ENCODE measurements around the gene PODXL2. TPM values are rescaled to one million over a fixed set of nuclear protein-coding genes. Genes with fewer than 3 reads are reported as not detected.

PODXL2 gene
- polyA plus RNA-seq, 1 donor (not counting 4 experiments of a cell fraction or from before 2014, with no cell fraction given): 1.6 TPM

DNA sequence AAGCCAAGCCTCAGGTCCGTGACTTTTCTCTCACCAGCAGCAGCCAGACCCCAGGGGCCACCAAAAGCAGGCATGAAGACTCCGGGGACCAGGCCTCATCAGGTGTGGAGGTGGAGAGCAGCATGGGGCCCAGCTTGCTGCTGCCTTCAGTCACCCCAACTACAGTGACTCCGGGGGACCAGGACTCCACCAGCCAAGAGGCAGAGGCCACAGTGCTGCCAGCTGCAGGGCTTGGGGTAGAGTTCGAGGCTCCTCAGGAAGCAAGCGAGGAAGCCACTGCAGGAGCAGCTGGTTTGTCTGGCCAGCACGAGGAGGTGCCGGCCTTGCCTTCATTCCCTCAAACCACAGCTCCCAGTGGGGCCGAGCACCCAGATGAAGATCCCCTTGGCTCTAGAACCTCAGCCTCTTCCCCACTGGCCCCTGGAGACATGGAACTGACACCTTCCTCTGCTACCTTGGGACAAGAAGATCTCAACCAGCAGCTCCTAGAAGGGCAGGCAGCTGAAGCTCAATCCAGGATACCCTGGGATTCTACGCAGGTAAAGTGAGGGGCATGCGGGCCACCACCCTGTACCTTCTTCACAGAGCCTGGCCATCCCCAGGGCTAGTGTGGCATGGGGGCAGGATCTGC, 31.8 kb downstream of the PODXL2 start:
- TF ChIP-seq, protein P1, sequence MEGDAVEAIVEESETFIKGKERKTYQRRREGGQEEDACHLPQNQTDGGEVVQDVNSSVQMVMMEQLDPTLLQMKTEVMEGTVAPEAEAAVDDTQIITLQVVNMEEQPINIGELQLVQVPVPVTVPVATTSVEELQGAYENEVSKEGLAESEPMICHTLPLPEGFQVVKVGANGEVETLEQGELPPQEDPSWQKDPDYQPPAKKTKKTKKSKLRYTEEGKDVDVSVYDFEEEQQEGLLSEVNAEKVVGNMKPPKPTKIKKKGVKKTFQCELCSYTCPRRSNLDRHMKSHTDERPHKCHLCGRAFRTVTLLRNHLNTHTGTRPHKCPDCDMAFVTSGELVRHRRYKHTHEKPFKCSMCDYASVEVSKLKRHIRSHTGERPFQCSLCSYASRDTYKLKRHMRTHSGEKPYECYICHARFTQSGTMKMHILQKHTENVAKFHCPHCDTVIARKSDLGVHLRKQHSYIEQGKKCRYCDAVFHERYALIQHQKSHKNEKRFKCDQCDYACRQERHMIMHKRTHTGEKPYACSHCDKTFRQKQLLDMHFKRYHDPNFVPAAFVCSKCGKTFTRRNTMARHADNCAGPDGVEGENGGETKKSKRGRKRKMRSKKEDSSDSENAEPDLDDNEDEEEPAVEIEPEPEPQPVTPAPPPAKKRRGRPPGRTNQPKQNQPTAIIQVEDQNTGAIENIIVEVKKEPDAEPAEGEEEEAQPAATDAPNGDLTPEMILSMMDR (optimal IDR thresholded peaks at IDR 0.05 in 1 of 3, IDR thresholded peaks at IDR 0.05 in 1 of 3, conservative IDR thresholded peaks at IDR 0.05 in 1 of 3; ENCODE audit: extremely low read depth in 1 of 3, insufficient read depth in 2 of 3, low read length in 3 of 3): no peak
- no peak for TF ChIP-seq EZH2 (IDR thresholded peaks at IDR 0.05; ENCODE audit: low read length)
- no peaks in the 10 kb centered on the region for H3K36me3 ChIP-seq (ENCODE audit: control insufficient read depth in 2 of 2, extremely low read depth in 1 of 2, insufficient read depth in 2 of 2, low read length in 2 of 2)
- H3K27ac ChIP-seq (ENCODE audit: control insufficient read depth, insufficient read depth, low read length): no peak overlapping the region
- no peaks in the 10 kb centered on the region for H3K27me3 ChIP-seq (ENCODE audit: control insufficient read depth, extremely low read depth, insufficient read depth, low read length)
- no peak overlapping the region for H3K9ac ChIP-seq (ENCODE audit: control insufficient read depth, extremely low read depth, insufficient read depth, low read length)
- H3K4me2 ChIP-seq (ENCODE audit: control insufficient read depth, extremely low read depth, insufficient read depth, low read depth, low read length): no peak overlapping the region
- no peaks in the 10 kb centered on the region for H3K9me1 ChIP-seq (ENCODE audit: control insufficient read depth, extremely low read depth, insufficient read depth, low read length)
- FAIRE-seq: no peak
- H2AFZ ChIP-seq (ENCODE audit: control insufficient read depth, low read length): no peak overlapping the region
- H3K9me3 ChIP-seq (ENCODE audit: control insufficient read depth, low read depth, low read length): no peaks in the 10 kb centered on the region
- DNase-seq (ENCODE audit: low read depth, low spot score): no peak
- no peaks in the 10 kb centered on the region for H3K79me2 ChIP-seq (ENCODE audit: control insufficient read depth, insufficient read depth, low read length)
- dilution Hi-C loops (cut with MboI; ENCODE audit: extremely low pct_ligation_motif_present, low sequenced_read_pairs): no loop called here
- no peak overlapping the region for H3K4me3 ChIP-seq (ENCODE audit: control insufficient read depth in 2 of 3, extremely low read depth in 1 of 3, insufficient read depth in 2 of 3, low read depth in 1 of 3, low read length in 3 of 3)
- H4K20me1 ChIP-seq (ENCODE audit: control insufficient read depth, extremely low read depth, insufficient read depth, low read length): no peaks in the 10 kb centered on the region
- H3K4me1 ChIP-seq (ENCODE audit: control insufficient read depth, extremely low read depth, insufficient read depth, low read length): no peaks in the 10 kb centered on the region

DNA sequence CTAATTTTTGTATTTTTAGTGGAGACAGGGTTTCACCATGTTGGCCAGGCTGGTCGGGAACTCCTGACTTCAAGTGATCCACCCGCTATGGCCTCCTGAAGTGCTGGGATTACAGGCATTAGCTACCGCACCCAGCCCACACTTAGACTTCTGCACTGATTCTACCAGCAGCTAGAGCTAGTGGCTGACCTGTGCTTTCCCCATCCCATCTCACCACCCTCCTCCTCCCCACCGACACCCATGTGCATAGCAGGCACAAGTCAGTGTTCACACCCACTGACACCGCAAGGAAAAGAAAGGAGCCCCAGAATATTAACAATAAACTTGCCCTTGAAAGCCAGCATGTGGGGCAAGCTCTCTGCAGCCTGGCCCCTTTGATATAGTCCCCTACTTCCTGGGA, 32.6 kb downstream of the PODXL2 start:
- H2AFZ ChIP-seq (ENCODE audit: control insufficient read depth, low read length): no peak overlapping the region
- dilution Hi-C loops (cut with MboI; ENCODE audit: extremely low pct_ligation_motif_present, low sequenced_read_pairs): no loop called here

More for the DNA sequence above, 32.6 kb downstream of the PODXL2 start:
- Histone ChIP-seq H3K9ac (ENCODE audit: control insufficient read depth, extremely low read depth, insufficient read depth, low read length) (no peak overlapping the region), H3K4me3 (ENCODE audit: control insufficient read depth in 2 of 3, extremely low read depth in 1 of 3, insufficient read depth in 2 of 3, low read depth in 1 of 3, low read length in 3 of 3) (no peak overlapping the region), H3K9me3 (ENCODE audit: control insufficient read depth, low read depth, low read length) (no peaks in the 10 kb centered on the region), H3K4me2 (ENCODE audit: control insufficient read depth, extremely low read depth, insufficient read depth, low read depth, low read length) (no peak overlapping the region), H3K79me2 (ENCODE audit: control insufficient read depth, insufficient read depth, low read length) (no peaks in the 10 kb centered on the region), H3K9me1 (ENCODE audit: control insufficient read depth, extremely low read depth, insufficient read depth, low read length) (no peaks in the 10 kb centered on the region), H3K4me1 (ENCODE audit: control insufficient read depth, extremely low read depth, insufficient read depth, low read length) (no peaks in the 10 kb centered on the region), H4K20me1 (ENCODE audit: control insufficient read depth, extremely low read depth, insufficient read depth, low read length) (no peaks in the 10 kb centered on the region), H3K27ac (ENCODE audit: control insufficient read depth, insufficient read depth, low read length) (no peak overlapping the region), H3K27me3 (ENCODE audit: control insufficient read depth, extremely low read depth, insufficient read depth, low read length) (no peaks in the 10 kb centered on the region), H3K36me3 (ENCODE audit: control insufficient read depth in 2 of 2, extremely low read depth in 1 of 2, insufficient read depth in 2 of 2, low read length in 2 of 2) (no peaks in the 10 kb centered on the region)
- no peak for DNase-seq (ENCODE audit: low read depth, low spot score)
- TF ChIP-seq, protein P1 (optimal IDR thresholded peaks at IDR 0.05 in 1 of 3, IDR thresholded peaks at IDR 0.05 in 1 of 3, conservative IDR thresholded peaks at IDR 0.05 in 1 of 3; ENCODE audit: extremely low read depth in 1 of 3, insufficient read depth in 2 of 3, low read length in 3 of 3): no peak
- no peak for TF ChIP-seq EZH2 (IDR thresholded peaks at IDR 0.05; ENCODE audit: low read length)
- FAIRE-seq: no peak

Data from keratinocyte (primary cell).